PC-9 (cell line): Measurements from ENCODE around the gene PTX4. TPM values are rescaled to one million over a fixed set of nuclear protein-coding genes. Genes with fewer than 3 reads are reported as not detected.

Source experiments
- BruUV-seq: library from RNA; stranded (reverse); fragments of 400-500 nt; replicated peaks from 2 replicates; lab custom pipeline; 2021; lab: Mats Ljungman, UMichigan
- CTCF ChIA-PET: fragments of 300-600 bp; sonication (Branson Sonifier 250); formaldehyde crosslinking; loops from one replicate; lab custom pipeline; 2022; ENCODE audit warnings: antibody characterized with exemption; lab: Charles Lee
- POLR2A ChIA-PET: fragments of 300-600 bp; sonication (Branson Sonifier 250); formaldehyde crosslinking; loops from one replicate; lab custom pipeline; 2022; ENCODE audit warnings: antibody characterized with exemption; ENCODE audit not compliant: unreplicated experiment; lab: Charles Lee
- DNase-seq, 2 experiments: peaks; one replicate each; pipeline versions ENCODE4 v3.0.0 to v3.0.0-alpha.2; 2015 to 2022; ENCODE audit warnings: mixed read lengths in 1 of 2
- H2AFZ ChIP-seq: fragments of 200-600 bp; sonication (generic); 2 replicates; pipeline ENCODE4 v1.8.1; 2017; ENCODE audit warnings: antibody characterized with exemption
- H3F3A ChIP-seq: fragments of 200-600 bp; sonication (generic); 2 replicates; pipeline ENCODE4 v1.8.1; 2017; ENCODE audit warnings: antibody characterized with exemption, mild to moderate bottlenecking, low read depth; ENCODE audit not compliant: insufficient read depth
- H3K27ac ChIP-seq: fragments of 200-600 bp; sonication (generic); 2 replicates; pipeline ENCODE4 v1.6.1; 2016; ENCODE audit warnings: mixed run types
- H3K27me3 ChIP-seq: fragments of 200-600 bp; sonication (generic); 2 replicates; pipeline ENCODE4 v1.6.1; 2016; ENCODE audit warnings: low read depth, mixed run types; ENCODE audit not compliant: insufficient read depth
- H3K36me3 ChIP-seq: fragments of 200-600 bp; sonication (generic); 2 replicates; pipeline ENCODE4 v1.6.1; 2016; ENCODE audit warnings: low read depth, mixed run types
- H3K4me1 ChIP-seq: fragments of 200-600 bp; sonication (generic); replicated peaks from 2 replicates; pipeline ENCODE4 v1.6.1; 2016; ENCODE audit warnings: mixed run types; ENCODE audit not compliant: insufficient read depth
- H3K4me2 ChIP-seq: fragments of 200-600 bp; sonication (generic); 2 replicates; pipeline ENCODE4 v1.6.1; 2017; ENCODE audit warnings: mixed run types
- H3K4me3 ChIP-seq: fragments of 200-600 bp; sonication (generic); 2 replicates; pipeline ENCODE4 v1.6.1; 2016; ENCODE audit warnings: mixed run types
- H3K79me2 ChIP-seq: fragments of 200-600 bp; sonication (generic); 2 replicates; pipeline ENCODE4 v1.6.1; 2017; ENCODE audit warnings: low read depth, mixed run types
- H3K9me2 ChIP-seq: fragments of 200-600 bp; sonication (generic); 2 replicates; pipeline ENCODE4 v1.8.1; 2017; ENCODE audit warnings: mild to moderate bottlenecking; ENCODE audit not compliant: insufficient read depth
- H3K9me3 ChIP-seq: fragments of 200-600 bp; sonication (generic); 2 replicates; pipeline ENCODE4 v1.8.1; 2016; ENCODE audit warnings: low read depth; ENCODE audit not compliant: insufficient read depth
- H4K20me1 ChIP-seq: fragments of 200-600 bp; sonication (generic); 2 replicates; pipeline ENCODE4 v1.8.1; 2017; ENCODE audit not compliant: insufficient read depth
- EZH2 ChIP-seq: fragments of 200-600 bp; sonication (generic); IDR thresholded peaks from 2 replicates; pipeline ENCODE4 v1.8.0; 2017; ENCODE audit warnings: antibody characterized with exemption, low read depth
- intact Hi-C: fragments of 100-400 bp; cut with micrococcal nuclease; formaldehyde crosslinking; loops from one replicate; pipeline ENCODE4 v1.10.0; 2022; ENCODE audit not compliant: unreplicated experiment
- total RNA-seq: library from RNA; stranded (reverse); gene quantifications from 2 replicates; pipeline ENCODE4 v1.2.3, GENCODE V29; 2021
- TF ChIP-seq, protein P1 (sequence below): fragments of 200-600 bp; sonication (generic); conservative IDR thresholded peaks from 2 replicates; pipeline ENCODE4 v1.6.1; 2017; ENCODE audit warnings: mixed run types, antibody characterized with exemption, mild to moderate bottlenecking, moderate library complexity

Gene PTX4
- total RNA-seq, 1 experiment from 2014 or later: 0.39 TPM

DNA sequence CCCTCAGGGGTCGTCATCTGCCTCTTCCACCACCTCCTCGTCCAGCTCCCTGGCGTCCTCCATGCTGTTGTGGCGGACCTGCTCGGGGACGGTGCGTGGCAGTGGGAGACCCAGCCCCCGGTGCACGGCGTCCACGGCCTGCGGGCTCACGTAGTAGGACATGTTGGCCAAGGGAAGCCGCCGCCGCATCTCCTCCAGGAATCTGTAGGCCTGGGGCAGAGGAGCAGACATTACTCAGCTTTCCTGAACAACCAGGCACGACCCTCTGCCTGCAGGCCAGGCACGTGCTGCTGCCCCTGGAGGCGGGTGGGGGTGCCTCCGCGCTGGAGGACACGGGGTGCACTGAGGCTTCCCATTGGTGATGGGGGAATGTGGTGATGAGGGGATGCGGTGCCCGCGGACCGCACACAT, 22.2 kb upstream of the PTX4 start:
- Histone ChIP-seq H2AFZ (no peak overlapping the region), H3K27ac (no peak overlapping the region), H3K27me3 (no peaks in the 10 kb centered on the region), H3K79me2 (no peaks in the 10 kb centered on the region), H3K9me3 (no peaks in the 10 kb centered on the region), H4K20me1 (no peaks in the 10 kb centered on the region), H3K4me2 (no peak overlapping the region), H3K4me1 (no peaks in the 10 kb centered on the region), H3K36me3 (no peaks in the 10 kb centered on the region), H3K4me3 (no peak overlapping the region), H3F3A (peaks cover 4% of the 10 kb centered on the region; the same call in 1 of the 2 replicates), H3K9me2 (no peaks in the 10 kb centered on the region)
- ChIA-PET CTCF (no interaction called here), POLR2A (interaction anchor here (0.7 kb wide), 1 partner anchor 196 kb away, joined by 7 read pairs; no protein-coding TSS in a partner anchor)
- DNase-seq: no peak
- intact Hi-C loops: no loop called here
- TF ChIP-seq, protein P1, sequence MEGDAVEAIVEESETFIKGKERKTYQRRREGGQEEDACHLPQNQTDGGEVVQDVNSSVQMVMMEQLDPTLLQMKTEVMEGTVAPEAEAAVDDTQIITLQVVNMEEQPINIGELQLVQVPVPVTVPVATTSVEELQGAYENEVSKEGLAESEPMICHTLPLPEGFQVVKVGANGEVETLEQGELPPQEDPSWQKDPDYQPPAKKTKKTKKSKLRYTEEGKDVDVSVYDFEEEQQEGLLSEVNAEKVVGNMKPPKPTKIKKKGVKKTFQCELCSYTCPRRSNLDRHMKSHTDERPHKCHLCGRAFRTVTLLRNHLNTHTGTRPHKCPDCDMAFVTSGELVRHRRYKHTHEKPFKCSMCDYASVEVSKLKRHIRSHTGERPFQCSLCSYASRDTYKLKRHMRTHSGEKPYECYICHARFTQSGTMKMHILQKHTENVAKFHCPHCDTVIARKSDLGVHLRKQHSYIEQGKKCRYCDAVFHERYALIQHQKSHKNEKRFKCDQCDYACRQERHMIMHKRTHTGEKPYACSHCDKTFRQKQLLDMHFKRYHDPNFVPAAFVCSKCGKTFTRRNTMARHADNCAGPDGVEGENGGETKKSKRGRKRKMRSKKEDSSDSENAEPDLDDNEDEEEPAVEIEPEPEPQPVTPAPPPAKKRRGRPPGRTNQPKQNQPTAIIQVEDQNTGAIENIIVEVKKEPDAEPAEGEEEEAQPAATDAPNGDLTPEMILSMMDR: no peak
- no peak for TF ChIP-seq EZH2
- no TSS peak for BruUV-seq

DNA sequence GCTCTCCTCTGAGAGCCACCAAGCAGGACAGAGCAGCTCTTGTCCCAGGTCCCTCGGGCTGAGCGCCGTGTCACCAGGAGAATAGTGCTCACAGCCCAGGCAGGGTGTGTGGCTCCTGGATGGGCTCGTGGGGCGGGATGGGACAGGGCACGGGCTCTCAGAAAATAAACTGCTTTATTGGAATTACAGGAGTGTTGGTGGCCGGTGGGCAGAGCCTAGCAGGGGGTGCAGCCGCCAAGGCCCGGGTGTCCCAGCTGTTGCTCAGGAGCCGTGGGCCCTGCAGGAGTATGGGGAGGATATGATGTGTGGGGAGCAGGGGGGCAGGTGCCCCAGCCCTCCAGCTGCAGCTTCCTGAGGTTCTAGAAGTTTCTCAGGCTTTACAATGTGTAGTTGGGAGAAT, 21.5 kb upstream of the PTX4 start:
- H3K27ac ChIP-seq: no peak overlapping the region
- no peak overlapping the region for H3K4me3 ChIP-seq
- H3K79me2 ChIP-seq: no peaks in the 10 kb centered on the region
- H3F3A ChIP-seq: peaks cover 4% of the 10 kb centered on the region; the same call in 1 of the 2 replicates
- DNase-seq: no peak
- H3K27me3 ChIP-seq: no peaks in the 10 kb centered on the region
- POLR2A ChIA-PET: interaction anchor here (0.7 kb wide), 1 partner anchor 196 kb away, joined by 7 read pairs; no protein-coding TSS in a partner anchor
- H4K20me1 ChIP-seq: no peaks in the 10 kb centered on the region
- no peaks in the 10 kb centered on the region for H3K9me3 ChIP-seq
- H3K36me3 ChIP-seq: no peaks in the 10 kb centered on the region
- intact Hi-C loops: no loop called here
- TF ChIP-seq EZH2: no peak
- TF ChIP-seq, protein P1: no peak
- no peaks in the 10 kb centered on the region for H3K4me1 ChIP-seq
- CTCF ChIA-PET: no interaction called here
- no peaks in the 10 kb centered on the region for H3K9me2 ChIP-seq
- H2AFZ ChIP-seq: no peak overlapping the region
- BruUV-seq: no TSS peak
- no peak overlapping the region for H3K4me2 ChIP-seq

DNA sequence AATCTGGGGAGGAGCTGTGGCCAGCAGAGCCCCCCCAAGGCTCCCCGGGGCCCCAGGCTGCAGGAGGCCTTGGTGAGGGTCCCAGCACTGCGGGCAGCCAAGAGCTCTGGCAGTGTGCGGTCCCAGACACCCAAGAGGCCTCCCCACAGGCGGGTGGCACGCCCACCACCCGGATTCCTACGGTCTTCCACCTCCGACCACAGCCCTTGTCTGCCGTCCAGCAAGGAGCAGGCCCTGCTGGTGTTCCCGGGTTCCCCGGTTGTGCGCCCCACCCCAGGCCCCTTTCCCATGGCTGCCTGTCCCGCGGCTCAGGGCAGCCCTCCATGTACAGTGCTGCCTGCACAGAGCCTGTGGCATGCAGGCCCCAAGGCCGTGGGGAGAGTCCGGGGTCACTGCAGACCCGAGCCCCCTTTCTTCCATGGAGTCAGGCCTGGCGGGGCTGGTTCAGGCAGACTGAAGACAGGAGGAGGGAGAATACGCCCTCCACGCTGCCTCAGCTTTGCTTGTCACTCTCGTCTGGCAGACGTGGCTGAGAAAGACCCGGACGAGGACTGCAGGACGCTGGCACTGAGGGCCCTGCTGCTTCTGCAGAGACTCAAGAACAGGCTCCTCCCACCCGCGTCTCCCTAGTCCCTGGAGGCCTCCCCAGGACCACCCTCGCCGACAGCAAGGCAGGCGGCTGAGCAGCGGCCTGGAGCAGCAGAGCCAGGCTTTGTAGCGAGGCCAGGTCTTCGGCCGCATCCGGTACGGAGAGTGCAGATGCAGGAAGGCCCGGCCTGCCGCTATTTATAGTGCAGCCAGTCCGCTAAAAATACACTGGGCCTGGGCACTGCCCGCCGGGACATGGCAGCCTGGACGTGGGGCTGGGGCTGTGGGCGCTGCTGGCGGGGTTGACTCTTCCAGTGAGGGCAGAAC, 20.8 kb upstream of the PTX4 start:
- Histone ChIP-seq H3K4me3 (no peak overlapping the region), H3K36me3 (no peaks in the 10 kb centered on the region), H3K9me3 (no peaks in the 10 kb centered on the region), H3K9me2 (no peaks in the 10 kb centered on the region), H3K27ac (no peak overlapping the region), H4K20me1 (no peaks in the 10 kb centered on the region), H3F3A (peaks cover 4% of the 10 kb centered on the region; the same call in 1 of the 2 replicates), H3K4me1 (no peaks in the 10 kb centered on the region), H3K4me2 (no peak overlapping the region), H2AFZ (no peak overlapping the region), H3K79me2 (no peaks in the 10 kb centered on the region), H3K27me3 (no peaks in the 10 kb centered on the region)
- ChIA-PET CTCF (no interaction called here), POLR2A (no interaction called here)
- intact Hi-C loops: no loop called here
- DNase-seq: no peak
- TF ChIP-seq EZH2: no peak
- TF ChIP-seq, protein P1: no peak
- BruUV-seq: no TSS peak
